Raji (cell line): ENCODE measurements around the gene RSL1D1.

ENCODE experiments used
- POLR2A ChIP-seq: IDR thresholded peaks from 2 replicates; pipeline ENCODE4 v1.6.1; 2011; ENCODE audit warnings: low read depth, low read length, control low read depth; ENCODE audit not compliant: insufficient read depth

RSL1D1 gene

GRCh38 chr16:11792410-11793241 is 58.7 kb downstream of the RSL1D1 start:
- no peak for TF ChIP-seq POLR2A

- no peak for TF ChIP-seq POLR2A
Observed at GRCh38 chr16:11791144-11791828, 60.1 kb downstream of the RSL1D1 start.

DNA sequence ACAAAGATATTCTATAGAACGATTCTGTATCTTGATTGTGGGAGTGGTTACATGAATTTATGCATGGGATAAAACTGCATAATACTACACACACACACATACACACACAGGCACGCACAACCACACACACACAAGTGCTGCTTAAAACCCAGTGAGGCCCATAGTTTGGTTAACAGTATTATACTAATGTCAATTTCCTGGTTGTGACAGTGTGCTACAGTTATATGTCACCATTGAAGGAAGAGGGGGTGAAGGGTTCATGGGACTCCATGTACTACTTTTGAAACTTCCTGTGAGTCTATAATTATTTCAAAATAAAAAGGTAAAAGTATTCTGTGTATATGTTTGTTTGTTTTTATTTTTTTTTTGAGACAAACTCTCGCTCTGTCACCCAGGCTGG is 62.4 kb downstream of the RSL1D1 start:
- no peak for TF ChIP-seq POLR2A

DNA sequence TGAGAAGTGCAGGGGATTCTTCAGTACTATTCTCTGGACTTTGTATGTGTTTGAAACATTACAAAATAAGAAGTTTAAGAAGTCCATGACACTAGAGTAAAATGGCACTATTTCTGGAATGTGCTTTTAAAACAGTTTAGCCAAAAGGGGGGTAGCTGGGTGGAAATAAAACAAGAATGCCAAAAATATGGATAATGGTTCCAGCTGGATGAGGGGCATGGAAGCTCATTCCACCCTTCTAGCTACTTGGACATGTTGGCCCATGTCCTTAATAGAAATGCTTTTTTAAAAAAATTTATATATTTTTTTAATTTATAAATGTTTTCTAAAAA is 67.3 kb downstream of the RSL1D1 start:
- TF ChIP-seq POLR2A, result no peak
